Measurements from ENCODE around the gene RBM44.
"Not testable (repeated sequence)": the region's sequence is repeated elsewhere in the genome, so short reads cannot be mapped to it uniquely, and the experiment has no call there.

The RBM44 gene

GRCh38 chr2:237798236-237799059, at the start of gene RBM44:
RBM44 (plus strand) TSS chr2:237798779; CDS start chr2:237813610, 14,831 bp downstream.
- DNase-seq (ENCODE audit: low read depth, low spot score): no peak
- H3K27ac ChIP-seq: no peak within 1 kb of the TSS

- H3K27ac ChIP-seq: no peak overlapping the region
- no peak for DNase-seq (ENCODE audit: low read depth, low spot score)
Observed at GRCh38 chr2:237749002-237749401, 49.6 kb upstream of the RBM44 start.

GRCh38 chr2:237749961-237750360, 48.6 kb upstream of the RBM44 start:
- H3K27ac ChIP-seq: no peak overlapping the region
- DNase-seq (ENCODE audit: low read depth, low spot score): no peak

- not testable (repeated sequence) for H3K27ac ChIP-seq; DNase-seq (ENCODE audit: low read depth, low spot score)
Observed at GRCh38 chr2:237750441-237750840, 48.1 kb upstream of the RBM44 start.

GRCh38 chr2:237752761-237753165, 45.8 kb upstream of the RBM44 start:
- DNase-seq (ENCODE audit: low read depth, low spot score): no peak
- H3K27ac ChIP-seq: no peak overlapping the region

GRCh38 chr2:237754182-237754581, 44.4 kb upstream of the RBM44 start:
- DNase-seq (ENCODE audit: low read depth, low spot score): no peak
- H3K27ac ChIP-seq: no peak overlapping the region

GRCh38 chr2:237754626-237755248, 43.8 kb upstream of the RBM44 start:
- DNase-seq (ENCODE audit: low read depth, low spot score): no peak

GRCh38 chr2:237757616-237758015, 41.0 kb upstream of the RBM44 start:
- H3K27ac ChIP-seq: no peak overlapping the region
- DNase-seq (ENCODE audit: low read depth, low spot score): no peak

More at GRCh38 chr2:237754626-237755248, 43.8 kb upstream of the RBM44 start:
- no peak overlapping the region for H3K27ac ChIP-seq

GRCh38 chr2:237758185-237758584, 40.4 kb upstream of the RBM44 start:
- H3K27ac ChIP-seq: no peak overlapping the region
- no peak for DNase-seq (ENCODE audit: low read depth, low spot score)

GRCh38 chr2:237759176-237759575, 39.4 kb upstream of the RBM44 start:
- DNase-seq (ENCODE audit: low read depth, low spot score): no peak

GRCh38 chr2:237760506-237761502, 37.8 kb upstream of the RBM44 start:
- DNase-seq (ENCODE audit: low read depth, low spot score): no peak
- no peak overlapping the region for H3K27ac ChIP-seq

More at GRCh38 chr2:237759176-237759575, 39.4 kb upstream of the RBM44 start:
- no peak overlapping the region for H3K27ac ChIP-seq

GRCh38 chr2:237762291-237763182, 36.0 kb upstream of the RBM44 start:
- H3K27ac ChIP-seq: peak overlapping the region; percentile 27
- DNase-seq (ENCODE audit: low read depth, low spot score): not testable (repeated sequence)

GRCh38 chr2:237763812-237764211, 34.8 kb upstream of the RBM44 start:
- no peak overlapping the region for H3K27ac ChIP-seq
- DNase-seq (ENCODE audit: low read depth, low spot score): no peak

- H3K27ac ChIP-seq; DNase-seq (ENCODE audit: low read depth, low spot score): not testable (repeated sequence)
Observed at GRCh38 chr2:237765122-237765521, 33.5 kb upstream of the RBM44 start.

- DNase-seq (ENCODE audit: low read depth, low spot score): no peak
- H3K27ac ChIP-seq: no peak overlapping the region
Observed at GRCh38 chr2:237765875-237766274, 32.7 kb upstream of the RBM44 start.

- no peak overlapping the region for H3K27ac ChIP-seq
Observed at GRCh38 chr2:237766340-237766739, 32.2 kb upstream of the RBM44 start.

GRCh38 chr2:237772513-237772912, 26.1 kb upstream of the RBM44 start:
- no peak overlapping the region for H3K27ac ChIP-seq
- no peak for DNase-seq (ENCODE audit: low read depth, low spot score)

More at GRCh38 chr2:237766340-237766739, 32.2 kb upstream of the RBM44 start:
- no peak for DNase-seq (ENCODE audit: low read depth, low spot score)

- no peak for DNase-seq (ENCODE audit: low read depth, low spot score)
- H3K27ac ChIP-seq: no peak overlapping the region
Observed at GRCh38 chr2:237773826-237774225, 24.8 kb upstream of the RBM44 start.

- H3K27ac ChIP-seq: no peak overlapping the region
- DNase-seq (ENCODE audit: low read depth, low spot score): no peak
Observed at GRCh38 chr2:237774811-237775553, 23.6 kb upstream of the RBM44 start.

Measured in epithelial cell of prostate (primary cell).